Tibial nerve (tissue), 4 donors: Measurements from ENCODE around the gene MEX3D.

ENCODE experiments used
- EP300 ChIP-seq, 2 donors: sonication (generic); formaldehyde crosslinking; IDR thresholded peaks; one replicate each; pipeline ENCODE4 v1.6.1; 2017; ENCODE audit warnings: antibody characterized with exemption in 2 of 2, mild to moderate bottlenecking in 1 of 2
- POLR2A ChIP-seq, 2 donors: fragments of 450-650 bp; IDR thresholded peaks; one replicate each; pipeline ENCODE4 v1.6.1; 2017; ENCODE audit warnings: antibody characterized with exemption in 2 of 2, mild to moderate bottlenecking in 2 of 2, moderate library complexity in 2 of 2
- TF ChIP-seq, protein P1 (sequence below), 5 experiments: fragments of 200-600 bp in 3 of 5; fragments of 450-650 bp in 2 of 5; sonication (generic) in 3 of 5; IDR thresholded peaks; one replicate each; pipeline ENCODE4 v1.5.1; 2016 to 2019; ENCODE audit warnings: antibody characterized with exemption in 5 of 5, mild to moderate bottlenecking in 3 of 5, moderate library complexity in 2 of 5

DNA sequence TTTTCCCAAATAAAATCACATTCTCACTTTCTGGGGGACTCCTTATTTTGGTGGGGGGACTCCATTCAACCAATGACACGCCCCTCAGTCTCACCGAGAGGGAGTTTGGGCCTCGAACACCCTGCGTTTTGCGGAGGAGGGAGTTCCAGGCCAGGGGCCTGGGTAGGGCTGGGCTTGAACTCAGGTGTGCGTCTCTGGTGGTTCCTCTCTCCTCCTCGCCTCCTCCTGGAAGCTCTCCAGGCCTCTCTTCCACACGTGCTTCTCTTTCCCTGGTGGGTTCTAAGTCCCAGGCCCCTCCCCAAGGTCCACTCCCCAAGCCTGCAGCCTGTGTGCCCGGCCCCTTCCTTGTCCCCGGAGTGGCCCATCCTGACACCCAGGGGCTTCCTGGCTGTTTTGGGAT lies 14.7 kb downstream of the MEX3D start:
- TF ChIP-seq POLR2A (IDR thresholded peaks at IDR 0.05), result no peak
- TF ChIP-seq, protein P1, sequence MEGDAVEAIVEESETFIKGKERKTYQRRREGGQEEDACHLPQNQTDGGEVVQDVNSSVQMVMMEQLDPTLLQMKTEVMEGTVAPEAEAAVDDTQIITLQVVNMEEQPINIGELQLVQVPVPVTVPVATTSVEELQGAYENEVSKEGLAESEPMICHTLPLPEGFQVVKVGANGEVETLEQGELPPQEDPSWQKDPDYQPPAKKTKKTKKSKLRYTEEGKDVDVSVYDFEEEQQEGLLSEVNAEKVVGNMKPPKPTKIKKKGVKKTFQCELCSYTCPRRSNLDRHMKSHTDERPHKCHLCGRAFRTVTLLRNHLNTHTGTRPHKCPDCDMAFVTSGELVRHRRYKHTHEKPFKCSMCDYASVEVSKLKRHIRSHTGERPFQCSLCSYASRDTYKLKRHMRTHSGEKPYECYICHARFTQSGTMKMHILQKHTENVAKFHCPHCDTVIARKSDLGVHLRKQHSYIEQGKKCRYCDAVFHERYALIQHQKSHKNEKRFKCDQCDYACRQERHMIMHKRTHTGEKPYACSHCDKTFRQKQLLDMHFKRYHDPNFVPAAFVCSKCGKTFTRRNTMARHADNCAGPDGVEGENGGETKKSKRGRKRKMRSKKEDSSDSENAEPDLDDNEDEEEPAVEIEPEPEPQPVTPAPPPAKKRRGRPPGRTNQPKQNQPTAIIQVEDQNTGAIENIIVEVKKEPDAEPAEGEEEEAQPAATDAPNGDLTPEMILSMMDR (IDR thresholded peaks at IDR 0.05), result no peak
- no peak for TF ChIP-seq EP300 (IDR thresholded peaks at IDR 0.05)
